DND-41 (cell line): ENCODE data around the gene KLHDC7A.

Experiments used
- EZH2 ChIP-seq: IDR thresholded peaks from 3 replicates; pipeline ENCODE4 v1.6.1; 2012; ENCODE audit warnings: borderline replicate concordance, low read depth, mild to moderate bottlenecking, moderate library complexity, low read length, inconsistent platforms; ENCODE audit not compliant: severe bottlenecking
- TF ChIP-seq, protein P1 (sequence below): IDR thresholded peaks from 2 replicates; pipeline ENCODE4 v1.5.1; 2012; ENCODE audit warnings: borderline replicate concordance, low read length, moderate library complexity, mild to moderate bottlenecking; ENCODE audit not compliant: poor library complexity, severe bottlenecking; ENCODE audit errors: extremely low read depth

DNA sequence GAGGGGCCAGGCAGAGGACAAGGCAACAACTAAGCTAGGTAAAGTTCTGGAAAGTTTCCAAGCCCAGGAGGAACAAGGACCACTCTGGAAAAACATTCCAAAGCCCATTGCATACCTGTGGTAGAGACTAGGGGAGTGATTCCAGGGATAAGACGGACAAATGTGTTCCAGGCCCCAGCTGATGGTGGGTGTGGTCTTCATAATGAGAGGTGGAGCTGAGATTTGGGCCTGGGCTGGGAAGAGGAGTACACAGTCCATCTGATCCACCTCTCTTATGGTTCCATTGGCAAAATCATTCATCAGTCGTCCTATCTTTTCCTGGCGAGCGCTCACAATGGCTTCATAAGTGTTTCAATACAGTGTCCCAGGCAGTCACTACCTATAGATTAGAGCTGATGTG is 4.5 kb downstream of the KLHDC7A start:
- TF ChIP-seq, protein P1, sequence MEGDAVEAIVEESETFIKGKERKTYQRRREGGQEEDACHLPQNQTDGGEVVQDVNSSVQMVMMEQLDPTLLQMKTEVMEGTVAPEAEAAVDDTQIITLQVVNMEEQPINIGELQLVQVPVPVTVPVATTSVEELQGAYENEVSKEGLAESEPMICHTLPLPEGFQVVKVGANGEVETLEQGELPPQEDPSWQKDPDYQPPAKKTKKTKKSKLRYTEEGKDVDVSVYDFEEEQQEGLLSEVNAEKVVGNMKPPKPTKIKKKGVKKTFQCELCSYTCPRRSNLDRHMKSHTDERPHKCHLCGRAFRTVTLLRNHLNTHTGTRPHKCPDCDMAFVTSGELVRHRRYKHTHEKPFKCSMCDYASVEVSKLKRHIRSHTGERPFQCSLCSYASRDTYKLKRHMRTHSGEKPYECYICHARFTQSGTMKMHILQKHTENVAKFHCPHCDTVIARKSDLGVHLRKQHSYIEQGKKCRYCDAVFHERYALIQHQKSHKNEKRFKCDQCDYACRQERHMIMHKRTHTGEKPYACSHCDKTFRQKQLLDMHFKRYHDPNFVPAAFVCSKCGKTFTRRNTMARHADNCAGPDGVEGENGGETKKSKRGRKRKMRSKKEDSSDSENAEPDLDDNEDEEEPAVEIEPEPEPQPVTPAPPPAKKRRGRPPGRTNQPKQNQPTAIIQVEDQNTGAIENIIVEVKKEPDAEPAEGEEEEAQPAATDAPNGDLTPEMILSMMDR = no peak
- TF ChIP-seq EZH2 = no peak
